H1 (cell line): ENCODE measurements around the gene SKOR2.

Source experiments
- POLR2AphosphoS5 ChIP-seq: IDR thresholded peaks from 2 replicates; pipeline ENCODE4 v1.6.1; 2011; ENCODE audit warnings: low read depth, low read length
- RNF2 ChIP-seq: fragments of 200-900, 300-1000 bp; sonication (generic); IDR thresholded peaks from 2 replicates; pipeline ENCODE4 v1.7.1; 2016; ENCODE audit warnings: borderline replicate concordance, low read depth, mild to moderate bottlenecking, antibody characterized with exemption, low read length; ENCODE audit not compliant: poor library complexity, severe bottlenecking; ENCODE audit errors: missing control alignments
- TF ChIP-seq, protein P1 (sequence below), 3 experiments: IDR thresholded peaks; 1 replicate in 2 of 3; 2 replicates in 1 of 3; pipeline versions ENCODE4 v1.5.1 to v1.6.1; 2011; ENCODE audit warnings: low read length in 3 of 3, mild to moderate bottlenecking in 3 of 3, inconsistent platforms in 2 of 3, low read depth in 1 of 3, moderate library complexity in 1 of 3; ENCODE audit not compliant: insufficient read depth in 1 of 3; ENCODE audit errors: control extremely low read depth in 1 of 3

DNA sequence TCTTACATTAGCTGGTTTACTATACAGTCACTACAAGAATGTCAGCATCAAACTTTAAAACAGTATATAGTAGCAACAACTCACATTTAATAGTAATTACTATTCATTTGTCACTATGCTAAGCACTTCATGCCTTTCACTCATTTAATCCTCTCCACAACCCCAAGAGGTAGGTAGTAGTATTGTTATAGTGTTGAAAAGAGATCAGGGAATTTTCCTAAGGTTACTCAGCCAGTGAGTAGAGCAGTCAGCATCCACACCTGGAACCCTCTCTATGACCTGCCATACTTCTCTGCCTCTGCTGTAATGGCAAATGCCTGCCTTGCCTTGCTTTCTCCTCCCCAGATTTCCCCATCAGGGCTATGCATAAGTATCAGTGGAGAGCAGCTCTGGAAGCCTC, 24.8 kb downstream of the SKOR2 start:
- TF ChIP-seq, protein P1, sequence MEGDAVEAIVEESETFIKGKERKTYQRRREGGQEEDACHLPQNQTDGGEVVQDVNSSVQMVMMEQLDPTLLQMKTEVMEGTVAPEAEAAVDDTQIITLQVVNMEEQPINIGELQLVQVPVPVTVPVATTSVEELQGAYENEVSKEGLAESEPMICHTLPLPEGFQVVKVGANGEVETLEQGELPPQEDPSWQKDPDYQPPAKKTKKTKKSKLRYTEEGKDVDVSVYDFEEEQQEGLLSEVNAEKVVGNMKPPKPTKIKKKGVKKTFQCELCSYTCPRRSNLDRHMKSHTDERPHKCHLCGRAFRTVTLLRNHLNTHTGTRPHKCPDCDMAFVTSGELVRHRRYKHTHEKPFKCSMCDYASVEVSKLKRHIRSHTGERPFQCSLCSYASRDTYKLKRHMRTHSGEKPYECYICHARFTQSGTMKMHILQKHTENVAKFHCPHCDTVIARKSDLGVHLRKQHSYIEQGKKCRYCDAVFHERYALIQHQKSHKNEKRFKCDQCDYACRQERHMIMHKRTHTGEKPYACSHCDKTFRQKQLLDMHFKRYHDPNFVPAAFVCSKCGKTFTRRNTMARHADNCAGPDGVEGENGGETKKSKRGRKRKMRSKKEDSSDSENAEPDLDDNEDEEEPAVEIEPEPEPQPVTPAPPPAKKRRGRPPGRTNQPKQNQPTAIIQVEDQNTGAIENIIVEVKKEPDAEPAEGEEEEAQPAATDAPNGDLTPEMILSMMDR (IDR thresholded peaks at IDR 0.05; ENCODE audit: control extremely low read depth in 1 of 3, insufficient read depth in 1 of 3, low read depth in 1 of 3, low read length in 3 of 3), result no peak
- no peak for TF ChIP-seq RNF2
- TF ChIP-seq POLR2AphosphoS5, result no peak
